Chondrocyte (in vitro differentiated cells): ENCODE data around the gene GOLPH3. TPM values are rescaled to one million over a fixed set of nuclear protein-coding genes. Genes with fewer than 3 reads are reported as not detected.

ENCODE experiments used
- DNase-seq: peaks from one replicate; pipeline ENCODE4 v3.0.0; 2021; ENCODE audit warnings: mixed read lengths, low spot score
- H3K27ac Mint-ChIP-seq: one replicate; pipeline ENCODE4 v1.8.0; 2021; ENCODE audit warnings: mild to moderate bottlenecking, moderate library complexity, mixed read lengths; ENCODE audit not compliant: unreplicated experiment
- H3K27me3 Mint-ChIP-seq: 2 replicates; pipeline ENCODE4 v1.8.0; 2021; ENCODE audit warnings: low read depth, mixed read lengths
- H3K36me3 Mint-ChIP-seq: 2 replicates; pipeline ENCODE4 v1.8.0; 2021; ENCODE audit warnings: low read depth, mixed read lengths
- H3K4me1 Mint-ChIP-seq: 2 replicates; pipeline ENCODE4 v1.8.0; 2021; ENCODE audit warnings: low read depth, mild to moderate bottlenecking, mixed read lengths
- H3K4me3 Mint-ChIP-seq: one replicate; pipeline ENCODE4 v1.8.0; 2021; ENCODE audit warnings: mild to moderate bottlenecking, moderate library complexity, mixed read lengths; ENCODE audit not compliant: unreplicated experiment
- H3K9me3 Mint-ChIP-seq: 2 replicates; pipeline ENCODE4 v1.8.0; 2021; ENCODE audit warnings: low read depth, mixed read lengths
- total RNA-seq: library from RNA; stranded (reverse); gene quantifications from 3 replicates; pipeline ENCODE4 v1.2.1, GENCODE V29; 2021
- TF ChIP-seq, protein P1 (sequence below): fragments of 200-600 bp; sonication (generic); IDR thresholded peaks from 2 replicates; pipeline ENCODE4 v1.5.0; 2021; ENCODE audit warnings: antibody characterized with exemption, mild to moderate bottlenecking, moderate library complexity

Gene GOLPH3
- total RNA-seq, 1 donor from 2014 or later: 106 TPM

DNA sequence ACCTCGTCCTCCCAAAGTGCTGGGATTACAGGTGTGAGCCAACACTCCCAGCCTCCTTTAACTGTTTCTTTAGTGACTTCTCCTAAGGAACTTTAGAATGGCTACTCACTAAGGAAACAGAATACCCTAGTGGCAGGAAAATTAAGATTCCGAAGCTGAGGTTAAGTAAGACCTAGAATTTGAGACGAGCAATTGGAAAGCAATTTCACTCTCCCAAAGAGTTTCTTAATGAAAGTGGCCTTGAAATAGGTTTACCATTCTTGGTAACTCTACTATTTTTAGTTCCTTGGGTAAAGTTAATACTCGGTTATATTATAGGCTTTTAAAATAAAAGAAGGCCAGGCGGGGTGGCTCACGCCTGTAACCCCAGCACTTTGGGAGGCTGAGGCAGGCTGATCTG lies 22.9 kb upstream of the GOLPH3 start:
- no peaks in the 10 kb centered on the region for H3K9me3 Mint-ChIP-seq
- no peaks in the 10 kb centered on the region for H3K27me3 Mint-ChIP-seq
- no peak overlapping the region for H3K4me3 Mint-ChIP-seq
- no peak overlapping the region for H3K27ac Mint-ChIP-seq
- peaks cover 23% of the 10 kb centered on the region for H3K4me1 Mint-ChIP-seq
- H3K36me3 Mint-ChIP-seq: no peaks in the 10 kb centered on the region
- TF ChIP-seq, protein P1, sequence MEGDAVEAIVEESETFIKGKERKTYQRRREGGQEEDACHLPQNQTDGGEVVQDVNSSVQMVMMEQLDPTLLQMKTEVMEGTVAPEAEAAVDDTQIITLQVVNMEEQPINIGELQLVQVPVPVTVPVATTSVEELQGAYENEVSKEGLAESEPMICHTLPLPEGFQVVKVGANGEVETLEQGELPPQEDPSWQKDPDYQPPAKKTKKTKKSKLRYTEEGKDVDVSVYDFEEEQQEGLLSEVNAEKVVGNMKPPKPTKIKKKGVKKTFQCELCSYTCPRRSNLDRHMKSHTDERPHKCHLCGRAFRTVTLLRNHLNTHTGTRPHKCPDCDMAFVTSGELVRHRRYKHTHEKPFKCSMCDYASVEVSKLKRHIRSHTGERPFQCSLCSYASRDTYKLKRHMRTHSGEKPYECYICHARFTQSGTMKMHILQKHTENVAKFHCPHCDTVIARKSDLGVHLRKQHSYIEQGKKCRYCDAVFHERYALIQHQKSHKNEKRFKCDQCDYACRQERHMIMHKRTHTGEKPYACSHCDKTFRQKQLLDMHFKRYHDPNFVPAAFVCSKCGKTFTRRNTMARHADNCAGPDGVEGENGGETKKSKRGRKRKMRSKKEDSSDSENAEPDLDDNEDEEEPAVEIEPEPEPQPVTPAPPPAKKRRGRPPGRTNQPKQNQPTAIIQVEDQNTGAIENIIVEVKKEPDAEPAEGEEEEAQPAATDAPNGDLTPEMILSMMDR: no peak
- no peak for DNase-seq

DNA sequence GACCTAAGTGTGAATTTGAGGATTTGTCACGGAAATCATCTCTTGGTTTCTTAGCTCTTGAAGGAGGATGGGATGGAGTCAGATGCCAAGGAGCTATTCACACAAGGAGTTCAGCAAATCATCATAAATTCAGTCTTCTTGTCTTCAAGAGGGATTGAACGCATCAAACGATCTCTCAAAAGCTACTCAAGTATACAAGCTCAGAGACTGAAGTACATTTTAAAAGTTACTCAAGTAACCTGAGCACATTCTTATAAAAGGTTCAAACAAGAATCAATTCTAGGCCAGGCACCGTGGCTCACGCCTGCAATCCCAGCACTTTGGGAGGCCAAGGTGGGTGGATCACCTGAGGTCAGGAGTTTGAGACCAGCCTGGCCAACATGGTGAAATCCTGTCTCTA lies 21.1 kb upstream of the GOLPH3 start:
- TF ChIP-seq, protein P1: no peak
- no peaks in the 10 kb centered on the region for H3K36me3 Mint-ChIP-seq

DNA sequence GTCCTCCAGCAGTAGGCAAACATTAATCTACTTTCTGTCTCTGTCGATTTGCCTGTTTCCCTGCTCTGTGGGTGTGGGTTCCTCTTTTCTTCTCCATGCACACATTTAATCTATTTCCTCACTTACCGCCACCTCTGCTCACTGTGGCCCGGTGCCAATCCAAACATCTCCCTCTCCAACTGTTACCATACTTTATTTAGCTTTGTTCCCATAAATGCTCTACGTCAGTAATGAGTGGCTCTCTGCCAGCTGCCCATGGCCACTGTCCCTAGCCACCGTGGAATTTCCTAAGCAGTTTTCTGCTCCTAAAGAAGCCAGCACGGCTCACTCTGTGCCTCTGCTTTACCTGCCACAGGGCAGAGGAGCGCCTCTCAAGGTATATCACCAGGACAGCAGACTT lies 19.5 kb upstream of the GOLPH3 start:
- Mint-ChIP-seq H3K9me3 (no peaks in the 10 kb centered on the region), H3K4me1 (peaks cover 19% of the 10 kb centered on the region), H3K27me3 (no peaks in the 10 kb centered on the region), H3K36me3 (no peaks in the 10 kb centered on the region), H3K4me3 (peak overlapping the region; percentile 38), H3K27ac (peak overlapping the region; percentile 59)
- no peak for DNase-seq
- TF ChIP-seq, protein P1: no peak

More for the DNA sequence above, 21.1 kb upstream of the GOLPH3 start:
- no peak for DNase-seq
- no peaks in the 10 kb centered on the region for H3K9me3 Mint-ChIP-seq
- H3K27ac Mint-ChIP-seq: no peak overlapping the region
- H3K27me3 Mint-ChIP-seq: no peaks in the 10 kb centered on the region
- no peak overlapping the region for H3K4me3 Mint-ChIP-seq
- H3K4me1 Mint-ChIP-seq: peaks cover 20% of the 10 kb centered on the region

DNA sequence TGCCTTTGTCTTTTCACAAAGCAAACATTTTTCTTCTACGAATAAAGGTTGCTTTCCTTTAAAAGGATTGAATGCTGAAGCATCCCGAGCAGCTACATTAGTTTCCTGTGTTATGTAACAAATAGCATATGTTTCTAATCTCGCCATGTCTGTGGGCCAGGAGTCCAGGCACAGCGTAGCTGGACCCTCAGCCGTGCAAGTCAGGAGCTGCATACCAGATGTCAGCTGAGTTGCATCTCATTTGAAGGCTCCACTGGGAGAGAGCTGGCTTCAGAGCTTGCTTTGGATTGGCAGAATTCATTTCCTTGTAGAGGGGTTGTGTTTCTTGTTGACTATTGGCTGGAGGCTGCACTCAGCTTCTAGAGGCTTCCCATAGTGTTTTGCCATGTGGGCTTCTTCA lies 16.0 kb upstream of the GOLPH3 start:
- H3K9me3 Mint-ChIP-seq: no peaks in the 10 kb centered on the region
- no peak for DNase-seq
- H3K4me1 Mint-ChIP-seq: peaks cover 19% of the 10 kb centered on the region
- H3K27ac Mint-ChIP-seq: no peak overlapping the region
- TF ChIP-seq, protein P1: no peak
- H3K36me3 Mint-ChIP-seq: no peaks in the 10 kb centered on the region
- H3K4me3 Mint-ChIP-seq: no peak overlapping the region
- no peaks in the 10 kb centered on the region for H3K27me3 Mint-ChIP-seq

DNA sequence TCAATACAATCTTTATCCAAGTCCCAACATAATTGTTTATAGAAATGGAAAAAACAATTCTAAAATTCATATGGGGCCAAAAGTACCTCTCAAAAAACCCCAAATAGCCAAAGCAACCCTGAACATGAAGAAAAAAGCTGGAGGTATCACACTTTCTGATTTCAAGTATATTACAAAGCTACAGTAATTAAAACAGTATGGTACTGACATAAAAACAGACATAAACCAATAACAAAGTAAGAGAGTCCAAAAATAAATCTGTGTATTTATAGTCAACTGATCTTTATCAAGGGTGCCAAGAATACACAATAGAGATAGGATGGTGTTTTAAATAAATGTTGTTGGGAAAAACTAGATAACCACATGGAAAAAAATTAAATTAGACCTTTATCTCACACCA lies 13.6 kb upstream of the GOLPH3 start:
- Mint-ChIP-seq H3K27me3 (no peaks in the 10 kb centered on the region), H3K4me1 (peaks cover 7% of the 10 kb centered on the region), H3K36me3 (no peaks in the 10 kb centered on the region), H3K4me3 (no peak overlapping the region), H3K9me3 (no peaks in the 10 kb centered on the region), H3K27ac (no peak overlapping the region)
- TF ChIP-seq, protein P1: no peak
- DNase-seq: no peak
